HG02571 (cell line): ENCODE data around the gene SSTR5.

Source experiments
- ATAC-seq: cut with Tn5 transposase; IDR thresholded peaks from one replicate; pipeline ENCODE4 v1.9.1; 2021; ENCODE audit warnings: mild to moderate bottlenecking, moderate library complexity; ENCODE audit not compliant: unreplicated experiment

Gene SSTR5

DNA sequence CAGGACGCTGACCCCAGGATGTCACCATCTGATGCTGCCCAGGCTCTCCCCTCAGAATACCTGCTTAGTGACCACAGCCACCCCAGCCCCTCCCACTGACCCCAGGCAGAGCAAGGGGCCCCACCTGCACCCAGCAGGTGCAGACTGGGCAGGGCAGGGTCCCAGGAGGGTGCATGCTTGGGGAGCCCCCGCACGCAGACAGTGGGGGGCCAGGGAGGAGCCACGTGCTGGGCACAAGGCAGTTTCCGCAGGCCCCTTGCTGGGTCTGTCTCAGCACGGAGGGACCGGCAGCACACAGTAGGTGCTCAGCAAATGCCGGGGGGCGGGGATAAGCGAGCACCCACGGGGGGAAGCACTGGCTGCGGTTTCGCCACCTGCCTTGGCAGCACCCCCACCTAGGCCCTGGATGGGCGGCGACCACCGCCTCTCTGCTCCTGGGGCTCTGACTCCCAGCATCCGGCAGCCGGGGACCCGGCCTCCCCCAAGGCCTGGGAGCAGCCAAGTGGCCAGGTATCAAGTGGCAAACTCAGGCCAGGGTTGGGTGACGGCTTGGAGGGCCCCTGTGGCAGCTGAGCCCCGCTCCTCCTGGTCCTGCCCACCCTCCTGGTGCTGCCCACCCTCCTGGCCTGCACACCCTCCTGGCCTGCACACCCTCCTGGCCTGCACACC, 18.7 kb upstream of the SSTR5 start:
- no peak for ATAC-seq

DNA sequence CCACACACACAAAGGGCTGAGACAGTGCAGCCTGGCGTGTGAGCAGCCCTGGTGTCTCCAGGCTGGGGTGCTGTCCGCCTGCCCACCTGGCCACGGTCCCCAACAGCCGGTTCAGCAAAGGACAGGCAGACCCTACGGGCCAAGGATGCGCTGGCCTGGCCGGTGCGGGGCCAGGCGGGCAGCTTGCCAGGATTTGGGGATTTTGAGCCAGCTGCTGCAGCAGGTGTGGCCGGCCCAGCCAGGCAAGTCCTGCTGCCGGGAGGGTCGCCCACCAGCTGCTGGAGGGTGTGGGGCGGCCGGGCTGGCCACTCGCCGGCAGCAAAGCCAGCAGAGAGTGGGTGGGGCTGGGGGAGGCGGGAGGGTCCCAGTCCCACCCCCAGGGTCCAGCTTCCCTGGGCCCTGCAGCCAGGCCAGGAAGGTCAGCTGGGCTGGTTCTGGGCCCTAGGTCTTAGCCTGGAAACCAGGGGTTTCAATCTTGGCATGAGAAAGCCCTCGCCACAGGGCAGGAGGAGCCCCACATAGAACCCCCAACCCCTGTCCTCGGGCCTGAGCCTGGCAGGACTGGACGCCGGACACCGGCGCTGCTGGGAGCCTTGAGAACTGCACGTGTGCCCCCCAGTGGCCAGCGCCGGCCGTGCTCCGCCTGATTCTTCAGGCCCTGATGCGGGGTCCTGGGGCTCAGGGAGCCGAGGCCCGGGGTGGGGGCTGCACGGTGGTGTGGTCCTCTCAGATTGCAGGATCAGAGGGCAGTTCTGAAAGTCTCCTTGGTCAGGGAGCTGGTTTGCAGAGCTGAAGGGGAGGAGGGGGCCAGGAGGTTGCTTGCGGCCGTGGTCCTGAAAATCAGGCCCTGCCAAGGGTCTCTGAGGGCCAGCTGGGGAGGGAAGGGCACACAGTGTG, 17.6 kb upstream of the SSTR5 start:
- no peak for ATAC-seq

DNA sequence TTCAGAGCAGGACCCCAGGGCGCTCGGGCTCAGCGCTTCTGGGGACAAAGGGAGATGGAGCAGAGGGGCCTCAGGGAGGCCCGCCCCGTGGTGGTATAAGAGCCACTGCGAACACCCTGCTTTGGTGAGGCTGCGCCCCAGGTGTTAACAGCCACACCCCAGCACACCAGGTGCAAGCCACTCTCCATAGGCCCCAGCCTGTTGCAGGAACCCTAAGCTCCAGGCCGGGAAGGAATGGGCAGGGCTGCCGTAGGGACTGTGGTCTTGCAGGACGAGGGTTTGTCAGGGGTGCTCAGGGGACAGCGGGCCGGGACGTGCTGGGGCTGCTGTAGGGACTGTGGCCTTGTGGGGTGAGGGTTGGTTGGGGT, 17.0 kb upstream of the SSTR5 start:
- no peak for ATAC-seq

DNA sequence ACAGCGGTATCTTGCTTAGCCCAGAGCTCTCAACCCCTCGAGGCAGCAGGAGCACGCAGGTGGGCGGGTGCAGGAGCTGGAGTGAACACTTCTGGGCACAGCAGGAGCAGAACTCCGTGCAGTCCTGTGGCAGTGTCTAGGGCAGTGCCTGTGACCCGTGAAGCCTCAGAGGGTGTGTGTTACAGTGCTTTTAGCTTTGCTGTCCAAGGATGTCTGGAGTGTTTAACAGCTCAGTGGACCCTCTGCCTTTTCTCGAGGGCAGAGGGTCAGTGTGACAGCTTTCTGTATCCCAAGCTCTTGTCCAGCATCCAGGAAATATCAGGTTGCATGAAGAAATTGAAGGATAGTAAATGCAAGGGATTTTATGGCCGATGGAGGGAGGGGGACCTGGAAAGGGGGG, 16.4 kb upstream of the SSTR5 start:
- no peak for ATAC-seq

DNA sequence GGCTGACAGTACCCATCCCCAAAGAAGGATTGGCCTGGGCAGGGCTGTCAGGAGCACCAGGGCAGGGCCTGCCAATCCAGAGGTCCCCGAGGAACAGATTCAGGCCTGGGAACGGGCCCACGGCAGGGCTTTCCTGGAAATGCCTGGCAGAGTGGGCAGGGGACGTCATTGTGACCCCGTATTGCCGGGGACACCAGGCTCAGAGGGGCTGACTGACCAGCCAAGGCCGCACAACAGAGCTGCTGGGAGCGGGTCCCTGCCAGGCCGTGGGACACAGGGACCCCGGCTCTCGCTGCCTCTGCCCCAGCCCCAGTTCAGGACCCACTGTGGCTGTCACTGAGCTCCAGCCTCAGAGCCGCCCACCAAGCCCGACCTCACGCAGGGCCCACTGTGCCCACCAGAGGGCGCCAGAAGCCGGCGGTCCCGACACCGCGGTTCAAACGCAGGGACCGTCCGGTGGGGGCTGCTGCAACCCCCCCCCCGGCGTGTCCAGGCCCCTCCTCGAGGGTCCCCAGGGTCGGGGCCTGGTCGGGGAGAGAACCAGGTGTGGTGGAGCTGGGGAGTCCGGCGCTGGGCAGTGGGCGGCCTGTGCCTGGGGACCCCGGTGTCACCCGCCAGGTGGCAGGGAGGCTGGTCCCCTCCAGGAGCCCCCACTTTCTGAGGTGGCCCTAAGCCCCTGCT, 15.2 kb upstream of the SSTR5 start:
- ATAC-seq: no peak

DNA sequence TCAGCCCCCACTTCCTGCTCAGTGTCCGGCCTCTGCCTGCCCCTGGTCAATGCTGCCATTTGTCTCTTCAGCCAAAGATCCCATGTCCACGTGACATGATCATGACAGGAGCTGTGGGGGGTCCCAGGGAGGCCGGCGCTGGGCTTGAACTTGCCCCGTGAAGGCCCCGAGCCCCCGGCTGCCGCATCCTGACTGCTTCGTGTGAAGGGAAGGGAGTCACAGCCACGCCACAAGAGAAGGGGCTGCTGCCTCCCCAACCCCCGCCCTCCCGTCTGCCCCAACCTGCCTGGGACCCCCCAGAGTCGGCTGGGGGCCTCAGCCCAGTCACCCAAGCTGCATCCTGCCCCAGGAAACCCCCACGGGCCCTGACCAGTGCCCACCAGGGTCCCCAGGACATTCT, 14.3 kb upstream of the SSTR5 start:
- ATAC-seq: no peak

DNA sequence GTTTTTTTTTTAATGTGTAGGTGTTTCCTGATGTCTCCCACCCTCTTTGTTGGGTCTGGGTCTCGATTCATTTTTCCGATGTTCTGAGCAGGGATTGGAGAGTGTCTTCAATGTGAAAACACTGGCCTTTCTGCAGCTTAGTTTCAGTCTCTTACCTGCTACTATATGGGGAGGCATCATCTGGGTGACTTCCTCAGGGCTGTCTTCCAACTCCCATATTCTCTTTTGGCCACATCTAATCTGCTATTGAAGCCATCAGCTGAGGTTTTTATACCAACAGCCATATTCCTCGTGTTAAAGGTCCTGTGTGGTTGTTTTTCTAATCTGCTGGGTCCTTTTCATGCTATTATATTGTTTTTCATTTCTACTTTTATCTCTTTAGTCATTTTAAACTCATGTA, 13.2 kb upstream of the SSTR5 start:
- ATAC-seq: no peak

DNA sequence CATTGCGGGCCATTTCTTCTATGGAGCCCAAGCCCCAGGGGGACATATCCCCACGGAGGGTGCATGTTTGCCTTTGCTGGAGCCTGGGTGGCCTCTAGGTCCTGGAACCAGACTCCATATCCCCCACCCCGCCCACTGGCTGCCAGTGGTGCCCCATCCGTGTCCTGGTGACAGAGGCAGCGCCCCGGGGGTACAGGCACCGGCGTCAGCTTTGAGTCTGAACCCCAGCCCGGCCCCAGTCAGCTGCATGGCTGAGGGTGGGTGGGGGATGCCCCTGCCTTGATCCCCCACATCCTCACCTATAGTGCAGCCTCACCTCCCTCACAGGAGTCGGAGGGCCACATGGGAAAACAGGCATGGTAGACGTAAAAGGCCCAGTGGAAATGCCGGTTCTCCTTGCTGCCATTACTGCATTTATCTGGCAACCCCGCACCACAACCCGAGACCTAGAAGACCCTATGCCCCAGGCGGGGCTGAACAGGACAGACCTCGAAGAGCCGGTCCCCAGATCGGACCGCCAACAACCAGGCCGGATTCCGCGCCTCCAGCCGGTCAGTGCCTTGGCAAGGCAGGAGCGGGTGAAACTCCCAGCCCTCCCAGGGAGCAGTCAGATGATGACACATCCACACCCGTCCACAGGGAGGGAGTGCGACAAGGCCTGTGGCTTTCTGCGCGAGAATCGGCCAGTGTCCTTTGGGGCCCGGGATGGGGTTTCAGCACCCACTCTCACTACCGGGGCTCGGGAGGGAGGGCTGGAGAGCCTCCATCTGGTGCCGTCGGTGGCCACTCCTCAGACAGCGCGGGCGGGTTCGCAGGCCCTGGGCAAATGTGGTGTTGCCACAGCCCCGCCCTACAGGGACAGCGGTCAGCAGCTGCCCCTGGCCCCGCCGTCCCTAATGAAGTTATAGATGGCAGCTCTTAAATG, 11.9 kb upstream of the SSTR5 start:
- no peak for ATAC-seq

DNA sequence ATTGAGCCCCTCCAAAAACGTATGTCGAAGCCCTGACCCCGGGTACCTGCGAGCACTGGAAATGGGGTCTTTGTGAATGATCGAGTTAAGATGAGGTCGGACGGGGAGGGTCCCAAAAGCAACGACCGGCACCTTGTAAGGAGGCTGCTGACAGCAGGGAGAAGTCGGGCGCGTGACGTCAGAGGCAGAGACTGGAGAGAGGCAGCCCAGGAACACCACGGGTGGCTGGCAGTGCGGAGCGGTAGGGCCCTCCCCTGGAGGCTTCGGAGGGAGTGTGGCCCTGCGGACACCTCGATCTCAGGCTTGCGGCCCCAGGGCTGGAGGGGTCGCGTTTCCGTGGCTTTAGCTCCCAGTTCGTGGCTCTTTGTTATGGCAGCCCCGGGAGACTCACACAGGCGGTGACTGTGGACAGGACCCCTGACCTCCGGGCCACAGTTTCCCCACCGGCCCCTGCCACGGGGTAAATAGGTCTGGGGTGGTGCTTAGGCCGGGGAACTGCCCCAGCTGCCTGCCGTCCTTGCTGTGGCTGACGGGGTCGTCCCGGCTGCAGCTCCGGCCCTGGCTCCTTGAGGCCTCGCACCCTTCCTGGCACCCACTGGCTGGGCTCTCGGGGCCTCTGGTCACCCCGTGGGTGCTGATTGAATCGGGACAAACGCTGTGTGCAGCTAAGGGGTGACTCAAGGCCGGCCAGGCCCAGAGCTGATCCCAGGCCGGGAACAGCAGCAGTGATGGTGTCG, 10.6 kb upstream of the SSTR5 start:
- no peak for ATAC-seq

DNA sequence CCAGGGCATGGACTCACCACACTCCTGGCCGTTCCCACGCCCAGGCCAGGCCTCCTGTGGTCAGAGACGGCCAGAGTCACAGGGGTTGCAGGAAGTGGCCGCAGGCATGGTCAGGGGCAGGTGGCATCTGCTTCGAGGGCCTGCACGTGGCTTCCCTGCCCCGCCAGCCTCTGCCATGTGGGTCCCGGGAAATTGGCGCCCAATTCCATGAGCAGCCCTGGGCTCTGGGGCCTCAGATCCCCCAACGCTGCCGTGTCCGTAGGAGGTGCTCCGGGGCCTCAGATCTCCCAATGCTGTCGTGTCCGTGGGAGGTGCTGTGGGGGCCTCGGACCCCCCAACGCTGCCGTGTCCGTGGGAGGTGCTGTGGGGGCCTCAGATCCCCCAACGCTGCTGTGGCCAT, 9.7 kb upstream of the SSTR5 start:
- ATAC-seq: no peak

DNA sequence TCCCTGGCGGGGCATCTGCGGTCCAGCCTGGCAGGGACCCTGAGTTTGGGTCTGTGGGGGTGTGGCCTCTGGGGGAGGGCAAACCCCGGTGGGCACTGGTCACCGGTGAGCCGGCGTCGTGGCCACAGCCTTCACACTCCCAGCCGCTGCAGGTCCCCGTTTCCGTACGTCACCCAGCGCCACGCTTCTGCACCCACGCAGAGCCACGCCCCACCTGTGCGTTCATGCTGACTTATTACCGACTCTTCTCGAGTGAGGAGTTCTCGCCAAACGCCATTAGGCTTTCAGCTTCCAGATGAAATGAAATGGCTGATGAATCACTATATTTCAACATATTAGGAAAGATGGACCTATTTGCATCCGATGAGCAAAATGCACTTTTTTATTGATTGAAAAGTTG, 8.8 kb upstream of the SSTR5 start:
- no peak for ATAC-seq

DNA sequence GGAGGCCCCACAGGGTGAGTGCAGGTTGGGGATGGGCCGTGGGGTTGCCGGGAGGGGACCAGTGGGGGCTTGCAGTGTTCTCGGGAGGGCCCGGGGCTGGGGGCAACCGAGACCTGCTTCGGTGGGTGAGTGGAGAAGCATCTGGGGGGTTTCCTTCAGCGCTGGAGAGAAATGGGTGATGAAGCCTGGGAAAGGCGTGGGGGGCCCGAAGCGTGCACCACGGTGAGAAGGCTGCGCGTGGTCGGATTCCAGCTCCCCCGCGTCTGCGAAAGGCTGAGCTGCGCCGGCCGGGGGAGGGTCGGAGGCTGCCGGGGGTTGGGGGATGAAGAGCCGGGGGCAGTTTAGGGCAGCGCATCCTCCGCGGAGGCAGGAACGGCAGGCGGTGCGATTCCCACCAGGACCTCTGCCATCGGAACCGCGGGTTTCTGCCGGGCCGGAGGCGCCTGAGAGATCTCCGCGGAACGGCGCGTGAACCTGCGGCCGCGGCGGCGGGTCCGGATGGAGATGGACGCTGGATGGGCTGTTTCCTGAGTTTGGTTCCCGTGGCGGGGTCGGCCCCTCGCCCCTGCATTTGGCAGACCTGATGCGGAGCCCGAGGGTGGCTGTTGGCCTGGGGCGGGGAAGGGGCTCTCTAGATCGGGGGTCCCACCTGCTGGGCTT, 6.9 kb upstream of the SSTR5 start:
- no peak for ATAC-seq

DNA sequence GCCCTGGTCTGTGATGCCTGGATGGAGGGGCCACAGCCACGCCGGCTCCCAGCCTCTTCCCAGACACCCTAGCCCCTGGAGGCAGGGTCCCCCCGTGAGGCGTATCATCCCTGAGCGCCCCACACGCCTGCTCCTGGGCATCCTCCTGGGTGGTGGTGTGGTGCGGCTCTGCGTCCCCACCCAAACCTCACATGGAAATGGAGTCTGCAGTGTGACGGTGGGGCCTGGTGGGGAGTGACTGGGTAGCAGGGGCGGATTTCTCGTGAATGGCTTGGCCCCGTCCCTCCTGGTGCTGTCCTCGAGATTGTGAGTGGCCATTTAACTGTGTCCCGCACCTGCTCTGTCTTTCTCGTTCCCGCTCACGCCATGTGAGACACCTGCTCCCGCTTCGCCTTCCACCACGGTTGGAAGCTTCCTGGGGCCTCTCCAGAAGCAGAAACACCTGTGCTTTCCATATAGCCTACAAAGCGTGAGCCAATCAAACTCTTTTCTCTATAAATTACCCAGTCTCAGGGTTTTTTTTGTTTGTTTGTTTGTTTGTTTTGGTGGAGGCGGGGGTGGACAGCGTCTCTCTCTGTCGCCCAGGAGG, 5.9 kb upstream of the SSTR5 start:
- no peak for ATAC-seq

DNA sequence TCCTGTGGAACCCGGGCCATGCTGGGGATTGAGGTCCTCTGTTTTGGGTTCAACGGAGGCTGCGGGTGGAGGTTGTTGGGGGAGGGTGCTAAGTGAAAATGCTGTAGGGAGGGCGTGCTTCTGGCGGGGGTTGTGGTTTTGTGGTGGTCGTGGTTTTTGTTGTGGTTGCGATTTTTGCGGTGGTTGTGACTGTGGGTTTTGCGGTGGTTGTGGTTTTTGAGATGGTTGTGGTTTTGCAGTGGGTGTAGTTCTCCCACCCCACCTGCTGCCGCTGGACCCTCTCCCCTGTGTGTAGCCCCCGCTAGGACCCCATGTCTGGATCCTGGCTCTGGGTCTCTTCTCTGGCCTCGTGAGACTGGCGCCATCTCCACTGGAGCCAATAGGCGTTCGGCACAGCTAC, 4.9 kb upstream of the SSTR5 start:
- ATAC-seq: no peak

DNA sequence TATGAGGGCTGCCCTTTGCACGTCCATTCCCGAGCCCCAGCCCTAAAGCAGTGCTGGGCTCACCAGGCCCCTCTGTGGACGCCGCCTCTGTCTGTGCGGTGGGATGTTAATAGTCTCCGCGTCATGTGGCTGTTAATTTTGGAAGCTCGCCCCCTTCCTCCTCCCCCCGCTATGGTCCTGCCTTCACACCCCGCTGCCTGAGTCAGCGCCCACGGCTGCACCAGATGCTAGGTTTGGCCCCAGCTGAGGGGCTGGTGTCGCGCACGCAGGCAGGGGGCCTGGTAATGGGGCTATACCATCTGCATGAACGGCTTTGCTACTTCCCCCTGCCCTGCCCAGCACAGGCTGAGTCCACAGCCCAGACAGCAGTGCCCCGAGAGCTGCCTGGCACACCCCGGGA, 4.1 kb upstream of the SSTR5 start:
- no peak for ATAC-seq

DNA sequence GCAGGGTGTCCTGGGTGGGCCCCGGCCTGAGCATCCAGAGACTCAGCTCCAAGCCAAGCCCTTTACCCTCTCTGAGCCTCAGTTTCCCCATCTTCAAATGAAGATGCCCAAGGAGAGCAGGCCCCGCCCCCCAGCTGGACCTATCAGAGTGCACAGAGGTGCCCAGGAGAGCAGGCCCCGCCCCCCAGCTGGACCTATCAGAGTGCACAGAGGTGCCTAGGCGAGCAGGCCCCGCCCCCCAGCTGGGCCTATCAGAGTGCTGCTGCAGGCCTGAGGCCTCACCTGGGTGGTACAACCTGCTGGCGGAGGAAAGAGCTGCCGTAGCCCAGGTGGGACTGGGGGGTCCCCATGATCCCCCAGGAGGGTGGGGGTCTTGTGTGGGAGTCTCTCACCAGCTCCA, 3.4 kb upstream of the SSTR5 start:
- ATAC-seq: no peak

DNA sequence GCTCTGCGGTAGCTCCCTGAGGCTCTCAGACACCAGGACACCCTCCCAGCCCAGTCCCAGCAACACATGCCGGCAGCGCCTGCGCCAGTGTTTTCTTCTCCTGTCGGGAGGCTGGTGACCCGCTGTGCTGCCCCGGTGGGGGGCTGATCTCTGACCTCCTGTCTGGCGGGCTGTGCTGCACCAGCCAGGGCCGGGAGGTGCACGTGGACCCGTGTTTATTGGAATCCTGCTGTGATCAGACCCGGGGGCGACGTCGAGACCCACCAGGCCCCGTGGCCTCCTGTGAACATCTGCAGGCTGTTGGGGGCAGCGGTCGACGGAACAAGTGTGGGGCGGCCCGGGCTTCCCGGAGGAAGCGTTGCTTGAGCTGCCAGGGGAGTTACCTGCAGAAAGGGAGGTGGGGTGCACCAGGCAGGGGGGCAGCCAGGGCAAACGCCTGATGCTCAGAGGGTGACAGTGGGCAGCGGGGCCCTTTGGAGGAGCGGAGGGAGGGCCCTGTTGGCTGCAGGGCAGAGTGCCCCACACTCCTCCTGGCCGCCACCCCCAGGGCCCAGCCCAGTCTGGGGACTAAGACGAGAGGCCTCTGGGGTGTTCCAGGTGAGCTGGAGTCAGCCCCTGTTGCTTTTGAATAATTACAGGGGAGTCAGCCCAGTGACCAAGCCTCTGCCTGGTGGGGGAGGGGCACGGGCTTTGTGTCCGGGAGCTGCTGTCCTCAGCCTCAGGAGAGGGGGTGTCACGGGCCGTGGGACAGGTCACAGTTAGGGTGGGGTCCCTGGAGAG, 2.3 kb upstream of the SSTR5 start:
- no peak for ATAC-seq

DNA sequence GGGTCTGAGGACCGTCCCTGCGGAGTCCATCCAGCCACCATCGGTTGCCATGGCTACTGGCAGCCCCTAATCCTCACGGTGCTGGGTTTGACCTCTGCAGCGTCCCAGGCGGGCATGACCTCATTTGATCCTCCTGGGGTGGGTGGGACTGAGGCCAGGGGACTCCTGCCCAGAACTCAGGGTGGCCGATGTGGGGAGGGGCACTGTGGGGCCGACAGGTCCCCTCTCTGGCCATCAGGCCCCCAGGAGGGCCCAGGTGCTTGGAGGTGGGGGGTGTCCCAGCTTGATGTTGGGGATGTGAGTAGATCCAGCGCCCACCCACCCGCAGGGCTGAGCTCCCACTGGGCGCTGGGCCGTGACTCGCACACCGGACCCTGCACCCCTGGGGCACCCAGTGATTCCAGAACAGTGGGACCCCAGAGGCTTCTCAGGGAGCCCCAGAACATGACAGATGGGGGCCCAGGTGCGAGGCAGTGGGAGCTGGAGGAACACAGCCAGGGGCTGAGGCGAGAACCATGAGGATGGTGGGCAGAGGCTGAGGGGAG, 1.6 kb upstream of the SSTR5 start:
- ATAC-seq: no peak
